Gastroesophageal sphincter (tissue), 4 donors: ENCODE data around the gene C9orf78. TPM values are rescaled to one million over a fixed set of nuclear protein-coding genes. Genes with fewer than 3 reads are reported as not detected.
"Not testable (repeated sequence)": the region's sequence is repeated elsewhere in the genome, so short reads cannot be mapped to it uniquely, and the experiment has no call there.

Experiments
- ATAC-seq: fragments of 150-250 bp; one replicate; pipeline ENCODE4 v1.9.1; 2016; ENCODE audit warnings: mild to moderate bottlenecking, moderate library complexity
- H3K27ac ChIP-seq, 4 donors: fragments of 200-600 bp; sonication (generic) in 3 of 4; 1 replicate in 3 of 4; 2 replicates in 1 of 4; pipeline ENCODE4 v1.5.1; 2016 to 2019
- H3K27me3 ChIP-seq: fragments of 200-600 bp; sonication (generic); one replicate; pipeline ENCODE4 v1.5.1; 2019
- H3K36me3 ChIP-seq, 2 donors: fragments of 200-600 bp; sonication (generic); one replicate each; pipeline ENCODE4 v1.5.1; 2019; ENCODE audit warnings: control low read depth in 1 of 2
- H3K4me1 ChIP-seq, 3 donors: fragments of 200-600 bp; sonication (generic); 1 replicate in 2 of 3; 2 replicates in 1 of 3; pipeline ENCODE4 v1.5.1; 2016 to 2019; ENCODE audit warnings: control low read depth in 2 of 3
- H3K4me3 ChIP-seq, 2 donors: fragments of 200-600 bp; sonication (generic); one replicate each; pipeline ENCODE4 v1.5.1; 2019; ENCODE audit warnings: mild to moderate bottlenecking in 1 of 2, moderate library complexity in 1 of 2
- H3K9me3 ChIP-seq, 3 donors: fragments of 200-600 bp; sonication (generic); one replicate each; pipeline ENCODE4 v1.5.1; 2017 to 2019; ENCODE audit warnings: control low read depth in 2 of 3
- CTCF ChIP-seq, 4 experiments: fragments of 200-600 bp in 2 of 4; fragments of 450-650 bp in 2 of 4; sonication (generic) in 1 of 4; IDR thresholded peaks; one replicate each; pipeline ENCODE4 v1.5.1; 2017 to 2019; ENCODE audit warnings: antibody characterized with exemption in 4 of 4, mild to moderate bottlenecking in 2 of 4, moderate library complexity in 2 of 4
- EP300 ChIP-seq: sonication (generic); formaldehyde crosslinking; IDR thresholded peaks from one replicate; pipeline ENCODE4 v1.6.1; 2017; ENCODE audit warnings: antibody characterized with exemption, mild to moderate bottlenecking
- POLR2A ChIP-seq, 2 donors: fragments of 450-650 bp; IDR thresholded peaks; one replicate each; pipeline ENCODE4 v1.6.1; 2017; ENCODE audit warnings: antibody characterized with exemption in 2 of 2, mild to moderate bottlenecking in 2 of 2, moderate library complexity in 1 of 2
- POLR2AphosphoS5 ChIP-seq: sonication (generic); formaldehyde crosslinking; IDR thresholded peaks from one replicate; pipeline ENCODE4 v1.6.1; 2017; ENCODE audit warnings: antibody characterized with exemption
- WGBS, 2 donors: methylation state at CpG; one replicate each; pipeline ENCODE4 v1.1.5; 2018; ENCODE audit warnings: low coverage in 1 of 2; 5-methylcytosine and 5-hydroxymethylcytosine counted together
- total RNA-seq, 4 donors: library from RNA; depleted of rRNA; stranded (reverse); fragments of >200 nt; gene quantifications; one replicate each; pipeline ENCODE4 v1.1.0, GENCODE V29; 2016

The C9orf78 gene
- total RNA-seq, 4 donors from 2014 or later = 59.9 to 113 (median 85.0) TPM

- Histone ChIP-seq H3K4me1 (no peaks in the 10 kb centered on the region), H3K36me3 (no peaks in the 10 kb centered on the region), H3K4me3 (no peak overlapping the region), H3K9me3 (no peaks in the 10 kb centered on the region), H3K27ac (no peak overlapping the region), H3K27me3 (peaks cover 19% of the 10 kb centered on the region)
- ATAC-seq = no peak
- TF ChIP-seq CTCF (IDR thresholded peaks at IDR 0.05) = no peak
- TF ChIP-seq POLR2A (IDR thresholded peaks at IDR 0.05) = no peak
- TF ChIP-seq POLR2AphosphoS5 = no peak
- no peak for TF ChIP-seq EP300
- WGBS, 2 donors = 69 to 81% methylated on average over 7 to 10 of the region's 10 CpGs
Measured at GRCh38 chr9:129786481-129786880, 48.6 kb downstream of the C9orf78 start.

- H3K27ac ChIP-seq = no peak overlapping the region
- no peaks in the 10 kb centered on the region for H3K36me3 ChIP-seq
- H3K4me1 ChIP-seq = no peaks in the 10 kb centered on the region
- H3K27me3 ChIP-seq = peaks cover 19% of the 10 kb centered on the region
- WGBS, 2 donors = 80% methylated on average over 1 of the region's 1 CpG; no CpG with 5 or more reads in 1 of the 2 donors
- ATAC-seq = no peak
- TF ChIP-seq POLR2A (IDR thresholded peaks at IDR 0.05) (no peak), POLR2AphosphoS5 (no peak), EP300 (no peak), CTCF (IDR thresholded peaks at IDR 0.05) (no peak)
- H3K9me3 ChIP-seq = no peaks in the 10 kb centered on the region
- no peak overlapping the region for H3K4me3 ChIP-seq
Measured at GRCh38 chr9:129785866-129786265, 49.2 kb downstream of the C9orf78 start.

GRCh38 chr9:129784970-129785369, 50.1 kb downstream of the C9orf78 start:
- peaks cover 19% of the 10 kb centered on the region for H3K27me3 ChIP-seq
- WGBS, 2 donors = 64 to 77% methylated on average over 6 to 11 of the region's 11 CpGs
- not testable (repeated sequence) for H3K4me3 ChIP-seq, H3K9me3 ChIP-seq, ATAC-seq, H3K27ac ChIP-seq, H3K36me3 ChIP-seq, H3K4me1 ChIP-seq

- H3K36me3 ChIP-seq = no peaks in the 10 kb centered on the region
- 30 to 31% methylated on average over 8 to 13 of the region's 14 CpGs for WGBS, 2 donors
- H3K4me3 ChIP-seq = no peak overlapping the region
- H3K4me1 ChIP-seq = no peaks in the 10 kb centered on the region
- TF ChIP-seq EP300 (no peak), POLR2A (IDR thresholded peaks at IDR 0.05) (no peak), POLR2AphosphoS5 (peak; percentile 19), CTCF (IDR thresholded peaks at IDR 0.05) (peak; percentile 90 to 95 (median 91))
- H3K9me3 ChIP-seq = no peaks in the 10 kb centered on the region
- H3K27ac ChIP-seq = no peak overlapping the region
- peaks cover 14% of the 10 kb centered on the region for H3K27me3 ChIP-seq
- ATAC-seq = peak; percentile 91
Measured at GRCh38 chr9:129783516-129784361, 51.3 kb downstream of the C9orf78 start.

- no peak for ATAC-seq
- Histone ChIP-seq H3K4me1 (peaks cover 0 to 11% (median 8%) of the 10 kb centered on the region in 3 donors), H3K27ac (no peak overlapping the region), H3K4me3 (no peak overlapping the region), H3K27me3 (no peaks in the 10 kb centered on the region), H3K36me3 (no peaks in the 10 kb centered on the region), H3K9me3 (no peaks in the 10 kb centered on the region)
- WGBS, 2 donors = 61% methylated on average over 5 of the region's 5 CpGs; no CpG with 5 or more reads in 1 of the 2 donors
- TF ChIP-seq POLR2A (IDR thresholded peaks at IDR 0.05) = no peak
- TF ChIP-seq CTCF (IDR thresholded peaks at IDR 0.05) = no peak
- TF ChIP-seq POLR2AphosphoS5 = no peak
- TF ChIP-seq EP300 = no peak
Measured at GRCh38 chr9:129781981-129782380, 53.1 kb downstream of the C9orf78 start.
